Uterus (tissue), 4 donors: Measurements from ENCODE around the gene GMEB2. TPM values are rescaled to one million over a fixed set of nuclear protein-coding genes. Genes with fewer than 3 reads are reported as not detected.

Experiments used
- DNase-seq, 2 donors: peaks; one replicate each; pipeline ENCODE4 v3.0.0-alpha.2; 2019 to 2020
- H3K27ac ChIP-seq, 2 donors: fragments of 200-600 bp; sonication (generic); 1 replicate in 1 of 2; 2 replicates in 1 of 2; pipeline ENCODE4 v1.5.1; 2016 to 2018
- H3K27me3 ChIP-seq, 2 donors: fragments of 200-600 bp; sonication (generic); one replicate each; pipeline ENCODE4 v1.5.1; 2018 to 2019; ENCODE audit warnings: control low read depth in 1 of 2
- H3K36me3 ChIP-seq, 2 donors: fragments of 200-600 bp; sonication (generic); one replicate each; pipeline ENCODE4 v1.5.1; 2019; ENCODE audit warnings: control low read depth in 1 of 2
- H3K4me1 ChIP-seq, 2 donors: fragments of 200-600 bp; sonication (generic); one replicate each; pipeline ENCODE4 v1.5.1; 2018 to 2019; ENCODE audit warnings: control low read depth in 1 of 2
- H3K4me3 ChIP-seq, 2 donors: fragments of 200-600 bp; sonication (generic); 1 replicate in 1 of 2; 2 replicates in 1 of 2; pipeline ENCODE4 v1.5.1; 2018 to 2019; ENCODE audit warnings: mild to moderate bottlenecking in 1 of 2
- H3K9me3 ChIP-seq, 2 donors: fragments of 200-600 bp; sonication (generic); one replicate each; pipeline ENCODE4 v1.5.1; 2019; ENCODE audit warnings: control low read depth in 1 of 2
- POLR2A ChIP-seq, 2 donors: fragments of 450-650 bp; IDR thresholded peaks; one replicate each; pipeline ENCODE4 v1.6.1; 2016; ENCODE audit warnings: antibody characterized with exemption in 2 of 2, mild to moderate bottlenecking in 1 of 2, moderate library complexity in 1 of 2
- intact Hi-C: fragments of 100-400 bp; cut with DNase I; formaldehyde crosslinking; loops from one replicate; pipeline ENCODE4 v1.15.1; 2023; ENCODE audit warnings: low total_unique reads
- total RNA-seq, 4 donors: library from RNA; depleted of rRNA in 3 of 4; stranded (reverse); fragments of >200 nt in 3 of 4; gene quantifications; one replicate each; pipeline versions ENCODE4 v1.1.0 to v1.2.4, GENCODE V29; 2014 to 2023
- TF ChIP-seq, protein P1 (sequence below), 4 experiments: fragments of 200-600 bp in 2 of 4; fragments of 450-650 bp in 2 of 4; sonication (generic) in 2 of 4; IDR thresholded peaks; one replicate each; pipeline ENCODE4 v1.5.1; 2016 to 2019; ENCODE audit warnings: antibody characterized with exemption in 4 of 4, mild to moderate bottlenecking in 2 of 4, moderate library complexity in 1 of 4
- donor health status: DM: yes; HTN: yes; CAD: no.

The GMEB2 gene
- total RNA-seq, 4 donors from 2014 or later: 2.1 to 24.8 (median 11.5) TPM

- no peaks in the 10 kb centered on the region for H3K36me3 ChIP-seq
Observed at GRCh38 chr20:63539092-63539430, 87.8 kb downstream of the GMEB2 start.

DNA sequence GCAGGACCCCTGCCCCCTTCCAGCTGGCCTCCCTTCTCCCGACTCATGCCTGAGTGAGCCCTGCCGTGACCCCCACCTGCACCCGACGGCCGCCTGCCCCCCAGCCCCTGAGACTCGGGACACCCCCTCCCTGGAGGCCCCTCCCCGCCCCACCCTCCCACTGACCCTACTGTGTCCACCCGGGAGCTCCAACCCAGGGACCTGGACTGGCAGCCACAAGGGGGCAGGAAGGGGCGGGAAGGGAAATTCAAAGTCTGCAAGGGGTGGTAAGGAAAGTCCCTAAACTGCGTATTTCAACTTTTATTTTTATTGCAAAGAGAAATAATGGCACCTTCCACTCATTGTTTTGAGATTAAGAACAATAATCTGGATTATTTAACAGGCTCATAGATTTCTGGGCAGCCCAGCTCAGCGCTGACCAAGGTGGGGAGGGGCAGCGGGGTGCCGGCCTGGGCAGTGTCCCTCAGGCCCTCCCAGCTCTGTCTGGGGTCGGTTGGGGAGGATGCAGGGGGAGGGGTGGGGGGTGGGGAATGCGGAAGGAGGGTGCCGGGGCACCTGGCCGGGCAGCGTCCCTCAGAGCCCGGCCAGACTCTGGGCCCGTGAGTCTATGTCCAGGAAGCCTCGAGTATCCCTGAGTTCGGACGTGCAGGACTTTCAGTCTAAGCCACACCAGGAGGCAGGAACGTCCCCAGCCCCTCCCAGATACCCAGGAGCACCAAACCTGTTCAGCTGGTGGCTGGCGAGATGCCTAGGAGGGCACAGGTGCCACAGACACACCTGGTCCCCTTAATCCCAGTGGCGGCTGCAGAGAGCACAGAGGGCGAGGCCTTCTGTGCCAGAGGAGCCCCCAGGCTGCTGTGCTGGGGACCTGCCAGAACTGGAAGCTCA, 88.5 kb downstream of the GMEB2 start:
- Histone ChIP-seq H3K4me1 (no peaks in the 10 kb centered on the region), H3K27ac (no peak overlapping the region), H3K9me3 (no peaks in the 10 kb centered on the region), H3K36me3 (no peaks in the 10 kb centered on the region), H3K4me3 (no peak overlapping the region), H3K27me3 (peaks cover 11 to 12% of the 10 kb centered on the region in 2 donors)
- DNase-seq: no peak
- intact Hi-C loops: loop anchor here (2.0 kb wide), 1 partner anchor 434 kb away; no protein-coding TSS in a partner anchor
- no peak for TF ChIP-seq POLR2A (IDR thresholded peaks at IDR 0.05)
- TF ChIP-seq, protein P1, sequence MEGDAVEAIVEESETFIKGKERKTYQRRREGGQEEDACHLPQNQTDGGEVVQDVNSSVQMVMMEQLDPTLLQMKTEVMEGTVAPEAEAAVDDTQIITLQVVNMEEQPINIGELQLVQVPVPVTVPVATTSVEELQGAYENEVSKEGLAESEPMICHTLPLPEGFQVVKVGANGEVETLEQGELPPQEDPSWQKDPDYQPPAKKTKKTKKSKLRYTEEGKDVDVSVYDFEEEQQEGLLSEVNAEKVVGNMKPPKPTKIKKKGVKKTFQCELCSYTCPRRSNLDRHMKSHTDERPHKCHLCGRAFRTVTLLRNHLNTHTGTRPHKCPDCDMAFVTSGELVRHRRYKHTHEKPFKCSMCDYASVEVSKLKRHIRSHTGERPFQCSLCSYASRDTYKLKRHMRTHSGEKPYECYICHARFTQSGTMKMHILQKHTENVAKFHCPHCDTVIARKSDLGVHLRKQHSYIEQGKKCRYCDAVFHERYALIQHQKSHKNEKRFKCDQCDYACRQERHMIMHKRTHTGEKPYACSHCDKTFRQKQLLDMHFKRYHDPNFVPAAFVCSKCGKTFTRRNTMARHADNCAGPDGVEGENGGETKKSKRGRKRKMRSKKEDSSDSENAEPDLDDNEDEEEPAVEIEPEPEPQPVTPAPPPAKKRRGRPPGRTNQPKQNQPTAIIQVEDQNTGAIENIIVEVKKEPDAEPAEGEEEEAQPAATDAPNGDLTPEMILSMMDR (IDR thresholded peaks at IDR 0.05): no peak

More at GRCh38 chr20:63539092-63539430, 87.8 kb downstream of the GMEB2 start:
- peaks cover 11 to 12% of the 10 kb centered on the region in 2 donors for H3K27me3 ChIP-seq
- no peak overlapping the region for H3K4me3 ChIP-seq
- TF ChIP-seq POLR2A (IDR thresholded peaks at IDR 0.05): no peak
- TF ChIP-seq, protein P1 (IDR thresholded peaks at IDR 0.05): no peak
- DNase-seq: no peak
- intact Hi-C loops: loop anchor here (2.0 kb wide), 1 partner anchor 434 kb away; no protein-coding TSS in a partner anchor
- H3K4me1 ChIP-seq: no peaks in the 10 kb centered on the region
- no peak overlapping the region for H3K27ac ChIP-seq
- H3K9me3 ChIP-seq: no peaks in the 10 kb centered on the region

Other genes with a start within 250 kb of the GMEB2 start
- 1 to 10 TPM in 2 of 4 donors, not detected in 2; 1.2 to 4.9 TPM for gene KCNQ2, start 154.4 kb downstream of the GMEB2 start, total RNA-seq
- gene EEF1A2, start 128.0 kb downstream of the GMEB2 start, total RNA-seq: 1 to 10 TPM in 2 of 4 donors, not detected in 2; 1.1 to 1.5 TPM
- gene PPDPF, start 106.3 kb downstream of the GMEB2 start, total RNA-seq: 100 to 1,000 TPM in 2 of 4 donors, 10 to 100 TPM in 2; 35.8 to 200 (median 88.6) TPM
- gene PTK6, start 89.7 kb downstream of the GMEB2 start, total RNA-seq: under 1 TPM in 2 of 4 donors, not detected in 2; under 0.01 TPM
- not detected for gene SRMS, start 79.4 kb downstream of the GMEB2 start, total RNA-seq
- gene FNDC11, start 72.9 kb downstream of the GMEB2 start, total RNA-seq: under 1 TPM in 2 of 4 donors, not detected in 2; 0.34 to 0.69 TPM
- gene HELZ2, start 52.9 kb downstream of the GMEB2 start, total RNA-seq: 10 to 100 TPM in 3 of 4 donors, 1 to 10 TPM in 1; 3.5 to 41.9 (median 22.1) TPM
- gene STMN3, start 26.3 kb upstream of the GMEB2 start, total RNA-seq: 10 to 100 TPM in 3 of 4 donors, 1 to 10 TPM in 1; 9.2 to 30.5 (median 20.9) TPM
- gene RTEL1, start 31.2 kb upstream of the GMEB2 start, total RNA-seq: 10 to 100 TPM; 17.4 to 56.5 (median 26.6) TPM
- gene TNFRSF6B, start 69.6 kb upstream of the GMEB2 start, total RNA-seq: 1 to 10 TPM in 1 of 4 donors, under 1 TPM in 1, not detected in 2; 0.83 to 4.1 TPM
- 10 to 100 TPM; 26.1 to 59.8 (median 33.5) TPM for gene ARFRP1, start 80.9 kb upstream of the GMEB2 start, total RNA-seq
- 10 to 100 TPM in 3 of 4 donors, 1 to 10 TPM in 1; 1.5 to 37.9 (median 15.3) TPM for gene ZGPAT, start 80.9 kb upstream of the GMEB2 start, total RNA-seq
- gene LIME1, start 109.6 kb upstream of the GMEB2 start, total RNA-seq: 10 to 100 TPM in 1 of 4 donors, 1 to 10 TPM in 3; 2.6 to 10.5 (median 8.4) TPM
- gene SLC2A4RG, start 112.7 kb upstream of the GMEB2 start, total RNA-seq: 100 to 1,000 TPM in 1 of 4 donors, 10 to 100 TPM in 3; 10.5 to 120 (median 41.0) TPM
- 10 to 100 TPM in 3 of 4 donors, 1 to 10 TPM in 1; 5.0 to 62.8 (median 38.8) TPM for gene ZBTB46, start 204.2 kb upstream of the GMEB2 start, total RNA-seq
- not detected for gene ABHD16B, start 234.4 kb upstream of the GMEB2 start, total RNA-seq
- gene TPD52L2, start 238.2 kb upstream of the GMEB2 start, total RNA-seq: 10 to 100 TPM; 44.1 to 77.8 (median 62.0) TPM